IPS-18a (cell line): ENCODE results near the gene SLC4A4.

Experiments
- H3K27ac ChIP-seq: one replicate; pipeline ENCODE4 v1.5.1; 2013; ENCODE audit warnings: low read length
- H3K27me3 ChIP-seq: one replicate; pipeline ENCODE4 v1.6.1; 2013; ENCODE audit warnings: mild to moderate bottlenecking, low read length; ENCODE audit not compliant: control insufficient read depth, insufficient read depth
- H3K36me3 ChIP-seq: one replicate; pipeline ENCODE4 v1.6.1; 2013; ENCODE audit warnings: low read depth, low read length; ENCODE audit not compliant: control insufficient read depth
- H3K4me1 ChIP-seq: one replicate; pipeline ENCODE4 v1.6.1; 2013; ENCODE audit warnings: low read depth, low read length; ENCODE audit not compliant: control insufficient read depth
- H3K4me3 ChIP-seq: one replicate; pipeline ENCODE4 v1.5.1; 2013; ENCODE audit warnings: low read length
- H3K9ac ChIP-seq: one replicate; pipeline ENCODE4 v1.6.1; 2013; ENCODE audit warnings: mild to moderate bottlenecking, low read length, moderate library complexity
- H3K9me3 ChIP-seq: one replicate; pipeline ENCODE4 v1.6.1; 2013; ENCODE audit warnings: low read depth, low read length; ENCODE audit not compliant: control insufficient read depth

Gene SLC4A4

GRCh38 chr4:71338846-71339593 is at the start of gene SLC4A4:
TSS of gene SLC4A4 (plus strand) at chr4:71339020.
- H3K4me1 ChIP-seq, result no peaks in the 10 kb centered on the region
- no peaks in the 10 kb centered on the region for H3K9me3 ChIP-seq
- H3K36me3 ChIP-seq, result no peaks in the 10 kb centered on the region
- H3K27ac ChIP-seq, result no peak within 1 kb of the TSS
- no peaks in the 10 kb centered on the region for H3K27me3 ChIP-seq
- H3K9ac ChIP-seq, result no peak within 1 kb of the TSS
- H3K4me3 ChIP-seq, result no peak within 1 kb of the TSS

DNA sequence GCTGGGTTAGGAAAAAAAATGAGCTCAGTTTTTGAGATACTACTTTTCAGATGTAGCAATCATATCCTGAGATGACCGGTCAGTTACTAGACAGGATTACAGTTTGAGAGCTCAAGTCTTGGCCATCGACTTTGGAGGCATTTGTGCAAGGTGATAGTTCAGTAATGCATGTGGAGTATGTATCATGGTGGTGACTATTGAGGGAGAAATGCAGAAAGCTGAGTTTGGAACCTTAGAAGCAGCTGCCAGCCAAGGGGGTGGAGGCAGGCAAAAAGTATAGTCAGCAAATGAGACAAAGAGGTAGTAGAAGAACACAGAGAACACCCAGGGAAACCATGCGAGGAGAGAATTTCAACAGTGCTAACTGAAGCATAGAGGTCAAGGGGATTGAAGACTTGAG is 48.7 kb upstream of the SLC4A4 start:
- no peaks in the 10 kb centered on the region for H3K36me3 ChIP-seq
- no peaks in the 10 kb centered on the region for H3K9me3 ChIP-seq
- H3K27me3 ChIP-seq, result no peaks in the 10 kb centered on the region
- H3K4me3 ChIP-seq, result no peak overlapping the region
- no peak overlapping the region for H3K27ac ChIP-seq
- H3K4me1 ChIP-seq, result no peaks in the 10 kb centered on the region
- no peak overlapping the region for H3K9ac ChIP-seq

DNA sequence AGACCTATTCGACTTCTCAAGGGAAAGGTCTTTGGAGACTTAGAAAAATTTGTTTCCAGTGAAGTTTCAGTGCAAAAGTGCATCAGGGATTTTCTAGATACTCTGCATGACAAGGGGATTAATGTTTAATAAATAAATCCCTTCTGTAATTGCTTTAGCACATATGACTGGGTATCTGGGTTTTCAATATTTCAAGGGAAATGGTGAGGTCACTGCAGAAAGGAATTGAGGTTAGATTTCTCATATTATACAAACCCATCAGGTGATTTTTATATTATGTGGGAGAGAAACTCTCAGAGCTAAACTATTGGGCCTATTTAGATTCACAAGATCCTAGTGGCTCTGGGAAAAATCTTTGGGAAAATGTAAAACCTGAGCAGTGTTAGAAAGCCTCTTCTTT is 48.3 kb upstream of the SLC4A4 start:
- no peaks in the 10 kb centered on the region for H3K4me1 ChIP-seq
- no peaks in the 10 kb centered on the region for H3K27me3 ChIP-seq
- H3K9ac ChIP-seq, result no peak overlapping the region
- no peaks in the 10 kb centered on the region for H3K36me3 ChIP-seq
- no peaks in the 10 kb centered on the region for H3K9me3 ChIP-seq
- no peak overlapping the region for H3K4me3 ChIP-seq
- no peak overlapping the region for H3K27ac ChIP-seq

GRCh38 chr4:71292228-71292627 is 46.6 kb upstream of the SLC4A4 start:
- Histone ChIP-seq H3K27ac (no peak overlapping the region), H3K4me1 (no peaks in the 10 kb centered on the region), H3K9me3 (no peaks in the 10 kb centered on the region), H3K27me3 (no peaks in the 10 kb centered on the region), H3K36me3 (no peaks in the 10 kb centered on the region), H3K9ac (no peak overlapping the region), H3K4me3 (no peak overlapping the region)

- H3K9ac ChIP-seq, result no peak overlapping the region
- no peaks in the 10 kb centered on the region for H3K27me3 ChIP-seq
- H3K27ac ChIP-seq, result no peak overlapping the region
- no peaks in the 10 kb centered on the region for H3K9me3 ChIP-seq
- no peaks in the 10 kb centered on the region for H3K4me1 ChIP-seq
- no peaks in the 10 kb centered on the region for H3K36me3 ChIP-seq
- H3K4me3 ChIP-seq, result no peak overlapping the region
Observed at GRCh38 chr4:71293705-71294104, 45.1 kb upstream of the SLC4A4 start.

DNA sequence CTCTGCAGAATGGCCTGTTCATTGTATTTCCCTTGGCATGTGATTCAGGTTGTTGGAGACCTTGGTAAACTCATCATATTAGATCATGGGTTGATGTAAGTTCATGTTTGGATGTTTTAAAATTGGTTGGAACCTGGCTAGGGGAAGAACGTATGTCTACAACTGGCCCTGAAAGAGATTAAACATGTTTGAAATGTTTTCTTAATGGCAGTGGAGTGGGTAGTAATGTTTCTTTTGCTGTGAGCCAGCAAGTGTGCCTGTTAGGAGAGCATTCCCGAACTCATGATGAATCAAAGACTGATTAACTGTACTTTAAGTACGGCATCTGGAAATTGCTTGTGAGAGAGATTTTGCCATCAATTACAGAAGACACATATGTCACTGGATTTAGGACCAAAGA is 44.5 kb upstream of the SLC4A4 start:
- no peaks in the 10 kb centered on the region for H3K36me3 ChIP-seq
- H3K9ac ChIP-seq, result no peak overlapping the region
- no peaks in the 10 kb centered on the region for H3K27me3 ChIP-seq
- no peak overlapping the region for H3K4me3 ChIP-seq
- H3K4me1 ChIP-seq, result no peaks in the 10 kb centered on the region
- no peaks in the 10 kb centered on the region for H3K9me3 ChIP-seq
- H3K27ac ChIP-seq, result no peak overlapping the region

DNA sequence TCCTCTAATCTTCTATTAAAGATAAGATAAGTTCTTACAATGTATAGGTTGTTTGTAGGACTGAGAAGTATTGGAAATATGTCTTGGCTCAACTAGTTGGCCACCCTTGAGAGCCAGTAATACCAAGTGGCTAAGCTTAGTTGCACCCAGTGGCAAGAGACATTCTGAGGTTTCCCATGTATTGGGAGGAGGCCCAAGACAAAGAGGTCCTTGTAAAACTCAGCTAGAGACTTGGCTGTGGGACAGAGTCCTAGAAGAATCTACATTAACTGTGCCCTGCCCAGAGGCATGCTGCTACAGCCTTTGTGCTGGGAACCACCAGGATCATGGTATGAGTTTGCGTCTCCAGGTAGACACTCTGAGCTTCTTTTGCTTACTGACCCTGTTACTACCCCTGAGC is 41.9 kb upstream of the SLC4A4 start:
- Histone ChIP-seq H3K4me1 (no peaks in the 10 kb centered on the region), H3K4me3 (no peak overlapping the region), H3K27me3 (no peaks in the 10 kb centered on the region), H3K9me3 (no peaks in the 10 kb centered on the region), H3K36me3 (no peaks in the 10 kb centered on the region), H3K27ac (no peak overlapping the region), H3K9ac (no peak overlapping the region)

DNA sequence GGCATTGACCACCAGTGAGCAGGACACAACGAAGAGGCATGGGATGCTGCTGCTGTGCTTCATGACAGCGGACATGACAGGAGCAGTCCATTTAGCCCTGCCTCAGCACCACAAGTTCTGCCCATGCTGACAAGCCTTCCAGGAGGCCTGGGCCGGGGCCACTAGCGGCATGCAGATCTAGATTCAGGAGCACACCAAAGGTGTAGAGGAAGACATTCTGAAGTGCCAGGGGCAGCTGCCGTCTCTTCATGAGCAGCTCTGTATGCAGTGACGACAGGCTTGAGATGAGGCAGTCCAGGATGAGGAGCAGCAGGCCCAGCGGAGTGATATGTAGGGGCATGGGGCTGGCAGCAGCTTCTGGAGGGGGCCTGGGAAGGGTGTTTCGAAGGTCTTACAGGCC is 38.5 kb upstream of the SLC4A4 start:
- no peaks in the 10 kb centered on the region for H3K9me3 ChIP-seq
- H3K27me3 ChIP-seq, result no peaks in the 10 kb centered on the region
- H3K36me3 ChIP-seq, result no peaks in the 10 kb centered on the region
- peaks cover 25% of the 10 kb centered on the region for H3K4me1 ChIP-seq
- no peak overlapping the region for H3K4me3 ChIP-seq
- no peak overlapping the region for H3K27ac ChIP-seq
- H3K9ac ChIP-seq, result no peak overlapping the region

- no peak overlapping the region for H3K9ac ChIP-seq
- peaks cover 25% of the 10 kb centered on the region for H3K4me1 ChIP-seq
- H3K27ac ChIP-seq, result no peak overlapping the region
- H3K4me3 ChIP-seq, result no peak overlapping the region
- no peaks in the 10 kb centered on the region for H3K36me3 ChIP-seq
- no peaks in the 10 kb centered on the region for H3K9me3 ChIP-seq
- no peaks in the 10 kb centered on the region for H3K27me3 ChIP-seq
Observed at GRCh38 chr4:71300964-71301363, 37.9 kb upstream of the SLC4A4 start.

DNA sequence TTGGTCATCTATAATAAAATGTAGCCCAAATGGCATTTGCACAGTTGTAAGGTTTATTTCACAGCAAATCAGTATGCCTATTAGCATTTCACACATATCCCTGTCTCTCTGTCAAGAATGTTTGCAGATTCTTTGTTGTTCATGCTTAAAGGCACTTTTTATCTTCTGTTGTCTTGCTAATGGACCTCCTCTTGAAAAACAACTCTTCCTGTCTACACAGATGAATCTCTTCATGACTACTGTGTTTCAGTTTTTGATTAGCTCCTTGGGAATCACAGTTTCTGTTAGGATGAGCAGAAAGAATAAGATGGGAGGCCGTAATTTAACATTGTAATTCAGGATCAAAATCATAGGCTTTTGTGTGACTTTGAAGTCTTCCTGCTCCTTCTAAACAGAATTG is 35.5 kb upstream of the SLC4A4 start:
- H3K4me1 ChIP-seq, result peaks cover 25% of the 10 kb centered on the region
- H3K36me3 ChIP-seq, result no peaks in the 10 kb centered on the region

DNA sequence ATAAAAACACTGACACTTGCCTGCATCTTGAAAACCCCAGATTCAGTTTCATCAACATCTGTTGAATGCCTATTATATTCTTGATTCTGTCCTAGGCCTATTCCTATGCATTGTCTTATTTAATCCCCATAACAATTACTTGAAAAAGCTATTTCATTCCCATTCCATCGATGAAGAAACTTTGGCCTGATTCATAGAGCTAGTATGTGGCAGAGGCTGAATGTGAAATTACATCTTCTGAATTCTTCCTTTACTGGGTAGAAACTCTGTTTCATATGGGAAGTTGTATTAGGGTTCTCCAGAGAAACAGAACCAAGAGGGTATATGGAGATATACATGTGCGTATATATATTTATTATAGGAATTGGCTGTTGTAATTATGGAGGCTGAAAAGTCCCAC is 35.0 kb upstream of the SLC4A4 start:
- Histone ChIP-seq H3K36me3 (no peaks in the 10 kb centered on the region), H3K4me1 (peaks cover 25% of the 10 kb centered on the region), H3K4me3 (no peak overlapping the region), H3K27me3 (no peaks in the 10 kb centered on the region), H3K9me3 (no peaks in the 10 kb centered on the region), H3K9ac (no peak overlapping the region), H3K27ac (no peak overlapping the region)

More for the DNA sequence above, 35.5 kb upstream of the SLC4A4 start:
- H3K9me3 ChIP-seq, result no peaks in the 10 kb centered on the region
- no peaks in the 10 kb centered on the region for H3K27me3 ChIP-seq
- no peak overlapping the region for H3K27ac ChIP-seq
- no peak overlapping the region for H3K4me3 ChIP-seq
- H3K9ac ChIP-seq, result no peak overlapping the region

DNA sequence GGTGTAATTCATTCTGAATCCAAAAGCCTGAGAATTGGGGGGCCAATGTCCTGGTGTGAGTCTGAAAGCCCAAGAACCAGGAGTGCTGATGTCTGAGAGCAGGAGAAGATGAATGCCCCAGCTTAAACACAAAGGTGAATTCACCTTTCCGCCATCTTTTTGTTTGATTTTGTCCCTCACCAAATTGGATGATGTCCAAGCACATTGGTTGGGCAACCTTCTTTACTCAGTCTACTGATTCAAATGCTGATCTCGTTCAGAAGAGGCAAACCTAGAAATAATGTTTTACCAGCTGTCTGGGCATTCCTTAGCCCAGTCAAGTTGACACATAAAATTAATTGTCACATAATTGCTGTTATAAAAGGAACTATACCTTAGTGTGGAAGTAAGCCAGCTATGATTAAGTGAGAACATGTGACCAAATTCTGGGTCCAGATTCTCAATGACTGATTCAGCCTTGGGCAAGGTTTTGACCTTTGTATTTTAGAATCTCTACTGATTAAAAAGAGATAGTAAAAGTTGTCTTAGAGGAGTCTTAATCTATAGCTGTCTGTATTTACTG is 34.5 kb upstream of the SLC4A4 start:
- Histone ChIP-seq H3K9me3 (no peaks in the 10 kb centered on the region), H3K27ac (no peak overlapping the region), H3K9ac (no peak overlapping the region), H3K4me1 (peaks cover 25% of the 10 kb centered on the region), H3K27me3 (no peaks in the 10 kb centered on the region), H3K4me3 (no peak overlapping the region), H3K36me3 (no peaks in the 10 kb centered on the region)
